Measurements from ENCODE around the gene ITGB7. TPM values are rescaled to one million over a fixed set of nuclear protein-coding genes. Genes with fewer than 3 reads are reported as not detected.

ITGB7 gene
- total RNA-seq, 3 donors from 2014 or later (not counting 1 experiment from before 2014, with no cell fraction given) = 329 to 441 (median 439) TPM

GRCh38 chr12:53200458-53201176 is 6.4 kb downstream of the ITGB7 start:
- peak in 1 of 2 donors; percentile 58 for DNase-seq
- WGBS (ENCODE audit: insufficient coverage) = 17% methylated on average over 10 of the region's 10 CpGs
- Mint-ChIP-seq H3K27ac (peak overlapping the region; percentile 63 to 69), H3K4me3 (peak overlapping the region; percentile 82), H3K4me1 (peaks cover 50 to 76% of the 10 kb centered on the region in 2 donors), H3K27me3 (ENCODE audit: low read depth in 2 of 2) (no peaks in the 10 kb centered on the region), H3K9me3 (no peaks in the 10 kb centered on the region), H3K36me3 (peaks cover 6% of the 10 kb centered on the region)
- peak overlapping the region; percentile 0 for H3K27ac ChIP-seq (ENCODE audit: low read length)
- TF ChIP-seq CTCF (IDR thresholded peaks at IDR 0.05) = no peak
- no peaks in the 10 kb centered on the region for H3K27me3 ChIP-seq (ENCODE audit: control insufficient read depth, insufficient read depth, low read length)
- H3K4me1 ChIP-seq (ENCODE audit: control insufficient read depth, insufficient read depth, low read length) = peaks cover 60% of the 10 kb centered on the region
- intact Hi-C loops (cut with micrococcal nuclease) = loop anchor here (2.0 to 10.0 kb wide), 2 partner anchors 20 to 304 kb away; partner anchors contain the start of genes CSAD, NPFF, TARBP2 and ZNF740
- ATAC-seq = peak; percentile 27 to 33 (median 27)
- H3K36me3 ChIP-seq (ENCODE audit: control insufficient read depth, insufficient read depth, low read length) = peaks cover 29% of the 10 kb centered on the region
- no peaks in the 10 kb centered on the region for H3K9me3 ChIP-seq (ENCODE audit: control insufficient read depth, insufficient read depth, low read length)
- H3K4me3 ChIP-seq (ENCODE audit: low read length) = no peak overlapping the region

GRCh38 chr12:53200107-53200457 is 7.0 kb downstream of the ITGB7 start:
- Mint-ChIP-seq H3K36me3 (peaks cover 6% of the 10 kb centered on the region), H3K4me1 (peaks cover 45 to 76% of the 10 kb centered on the region in 2 donors), H3K27ac (peak overlapping the region in 1 of 2 donors; percentile 63), H3K9me3 (no peaks in the 10 kb centered on the region), H3K27me3 (ENCODE audit: low read depth in 2 of 2) (no peaks in the 10 kb centered on the region), H3K4me3 (peak overlapping the region; percentile 82)
- Histone ChIP-seq H3K27ac (ENCODE audit: low read length) (no peak overlapping the region), H3K36me3 (ENCODE audit: control insufficient read depth, insufficient read depth, low read length) (peaks cover 34% of the 10 kb centered on the region), H3K4me3 (ENCODE audit: low read length) (no peak overlapping the region), H3K27me3 (ENCODE audit: control insufficient read depth, insufficient read depth, low read length) (no peaks in the 10 kb centered on the region), H3K9me3 (ENCODE audit: control insufficient read depth, insufficient read depth, low read length) (no peaks in the 10 kb centered on the region), H3K4me1 (ENCODE audit: control insufficient read depth, insufficient read depth, low read length) (peaks cover 55% of the 10 kb centered on the region)
- 100% methylated on average over 2 of the region's 2 CpGs for WGBS (ENCODE audit: insufficient coverage)
- DNase-seq = no peak
- no peak for ATAC-seq
- intact Hi-C loops (cut with micrococcal nuclease) = loop anchor here (2.0 to 10.0 kb wide), 2 partner anchors 19 to 305 kb away; partner anchors contain the start of genes CSAD, NPFF, TARBP2 and ZNF740
- no peak for TF ChIP-seq CTCF (IDR thresholded peaks at IDR 0.05)

- intact Hi-C loops (cut with micrococcal nuclease) = loop anchor here (2.0 to 10.0 kb wide), 2 partner anchors 19 to 305 kb away; partner anchors contain the start of genes CSAD, NPFF, TARBP2 and ZNF740
- H3K36me3 Mint-ChIP-seq = peaks cover 6% of the 10 kb centered on the region
- H3K27me3 ChIP-seq (ENCODE audit: control insufficient read depth, insufficient read depth, low read length) = no peaks in the 10 kb centered on the region
- no peaks in the 10 kb centered on the region for H3K27me3 Mint-ChIP-seq (ENCODE audit: low read depth in 2 of 2)
- H3K27ac Mint-ChIP-seq = no peak overlapping the region
- DNase-seq (no peak), ATAC-seq (no peak)
- H3K4me3 Mint-ChIP-seq = peak overlapping the region; percentile 43
- no peak for TF ChIP-seq CTCF (IDR thresholded peaks at IDR 0.05)
- peaks cover 51% of the 10 kb centered on the region for H3K4me1 ChIP-seq (ENCODE audit: control insufficient read depth, insufficient read depth, low read length)
- H3K36me3 ChIP-seq (ENCODE audit: control insufficient read depth, insufficient read depth, low read length) = peaks cover 38% of the 10 kb centered on the region
- H3K27ac ChIP-seq (ENCODE audit: low read length) = no peak overlapping the region
- no peaks in the 10 kb centered on the region for H3K9me3 ChIP-seq (ENCODE audit: control insufficient read depth, insufficient read depth, low read length)
- H3K4me1 Mint-ChIP-seq = peaks cover 45 to 75% of the 10 kb centered on the region in 2 donors
- 90% methylated on average over 3 of the region's 3 CpGs for WGBS (ENCODE audit: insufficient coverage)
- H3K4me3 ChIP-seq (ENCODE audit: low read length) = no peak overlapping the region
- no peaks in the 10 kb centered on the region for H3K9me3 Mint-ChIP-seq
Observed at GRCh38 chr12:53199700-53200099, 7.4 kb downstream of the ITGB7 start.
